GM19238 (cell line): ENCODE measurements around the gene CD82.
"Not testable (repeated sequence)": the region's sequence is repeated elsewhere in the genome, so short reads cannot be mapped to it uniquely, and the experiment has no call there.

Source experiments
- DNase-seq: peaks from one replicate; pipeline ENCODE4 v3.0.0; 2011; ENCODE audit warnings: low spot score; ENCODE audit not compliant: insufficient read length

Gene CD82

GRCh38 chr11:44658506-44658850 lies 93.0 kb downstream of the CD82 start:
- no peak for DNase-seq

DNA sequence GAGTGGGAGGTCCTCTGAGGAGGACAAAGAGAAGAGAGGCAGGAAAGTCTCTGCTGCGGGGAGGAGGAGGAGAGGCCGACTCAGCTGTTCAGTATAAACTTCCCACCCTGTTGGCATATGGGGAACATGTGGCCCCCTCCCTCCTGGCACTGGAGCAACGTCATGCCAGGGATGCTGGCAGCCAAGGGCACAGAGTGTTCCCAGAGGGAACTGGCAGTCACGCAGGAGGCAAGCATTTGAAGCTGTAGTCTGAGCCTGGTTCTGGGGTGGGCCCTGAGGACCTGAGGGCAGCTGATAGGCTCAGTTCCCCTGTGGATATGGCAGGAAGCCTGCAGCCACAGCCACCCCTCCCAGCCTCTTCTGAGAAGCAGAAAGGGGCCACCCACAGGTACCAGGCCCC lies 94.2 kb downstream of the CD82 start:
- DNase-seq: no peak

- DNase-seq: not testable (repeated sequence)
These were observed 95.1 kb downstream of the CD82 start for GRCh38 chr11:44660535-44660934.

DNA sequence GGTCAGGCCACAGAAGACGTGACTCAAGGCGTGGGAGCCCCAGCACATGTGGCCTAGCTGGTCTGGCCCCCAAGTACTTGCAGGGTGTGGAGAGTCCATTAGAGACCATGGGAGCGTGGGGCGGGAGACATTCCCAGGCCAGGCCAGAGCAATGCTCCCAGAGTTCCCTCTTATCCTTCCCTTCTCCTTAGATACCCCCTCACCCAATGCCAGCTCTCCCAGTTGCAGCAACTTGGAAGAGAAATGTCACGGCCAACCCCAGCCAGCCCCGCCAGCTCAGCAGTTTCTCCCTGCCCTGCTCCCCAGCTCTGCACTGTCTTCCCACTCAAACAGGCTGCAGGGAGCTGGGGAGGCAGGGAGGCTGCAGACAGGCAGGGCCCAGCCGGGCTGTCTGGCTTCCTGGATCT lies 95.9 kb downstream of the CD82 start:
- no peak for DNase-seq
